HG02588 (cell line): Measurements from ENCODE around the gene ADO.
"Not testable (repeated sequence)": the region's sequence is repeated elsewhere in the genome, so short reads cannot be mapped to it uniquely, and the experiment has no call there.

Experiments
- ATAC-seq: cut with Tn5 transposase; IDR thresholded peaks from one replicate; pipeline ENCODE4 v1.9.1; 2021; ENCODE audit warnings: mild to moderate bottlenecking, moderate library complexity; ENCODE audit not compliant: unreplicated experiment

ADO gene

DNA sequence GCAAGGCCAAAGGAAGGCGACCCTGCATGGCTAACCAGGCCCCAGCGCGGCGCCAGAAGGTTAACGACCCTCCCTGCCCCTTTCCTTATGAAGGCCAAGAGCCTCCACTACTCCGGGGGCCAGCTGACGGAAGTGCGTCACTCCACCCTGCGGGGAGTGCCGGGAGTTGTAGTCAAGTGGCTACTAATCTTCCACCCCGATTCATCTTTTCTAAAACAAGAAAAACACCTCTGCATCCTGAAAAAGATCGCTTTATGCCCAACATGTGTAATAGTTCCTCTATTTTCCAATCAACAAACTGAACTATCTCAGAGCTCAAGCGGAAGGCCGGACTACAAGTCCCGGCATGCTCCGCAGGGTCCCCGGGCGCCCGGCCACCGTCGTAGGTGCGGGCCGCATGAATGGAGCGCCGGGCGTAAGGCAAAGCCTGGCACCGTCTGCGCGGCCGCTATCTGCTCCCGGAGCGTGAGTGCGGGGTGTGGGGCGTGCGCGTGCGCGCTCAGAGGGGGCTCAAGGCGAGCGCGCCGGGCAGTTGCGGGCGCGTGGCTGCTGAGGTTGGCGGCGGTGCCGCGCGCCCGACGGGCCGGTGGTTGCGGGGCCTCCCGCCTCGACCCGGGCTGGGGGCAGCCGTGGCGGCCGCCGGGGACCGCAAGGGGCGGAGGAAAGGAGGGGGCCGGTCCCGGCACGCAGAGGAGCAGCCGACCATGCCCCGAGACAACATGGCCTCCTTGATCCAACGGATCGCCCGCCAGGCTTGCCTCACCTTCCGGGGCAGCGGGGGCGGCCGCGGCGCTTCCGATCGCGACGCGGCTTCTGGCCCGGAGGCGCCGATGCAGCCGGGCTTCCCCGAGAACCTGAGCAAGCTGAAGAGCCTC lies at the start of gene ADO:
TSS of gene ADO (plus strand) at position 365 of the 875 bp plus-strand sequence. CDS start at position 705, 340 bp downstream.
- peak; percentile 87 for ATAC-seq

DNA sequence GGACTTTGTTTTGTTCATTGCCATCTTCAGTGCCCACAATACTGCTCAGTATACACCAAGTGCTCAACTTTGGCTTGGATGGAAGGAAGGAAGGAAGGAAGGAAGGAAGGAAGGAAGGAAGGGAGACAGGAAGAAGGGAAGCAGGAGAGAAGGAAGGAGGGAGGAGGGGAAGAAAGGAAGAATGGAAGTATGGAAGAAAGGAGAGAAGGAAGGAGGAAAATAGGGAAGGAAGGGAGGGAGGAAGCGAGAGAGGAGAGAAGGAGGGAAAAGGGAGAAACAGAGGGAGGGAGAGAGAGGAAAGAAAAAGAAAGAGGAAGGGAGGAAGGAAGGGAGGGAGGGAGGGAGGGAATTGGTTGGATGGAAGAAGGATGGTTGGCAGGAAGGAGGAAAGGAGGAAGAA lies 49.6 kb upstream of the ADO start:
- no peak for ATAC-seq

GRCh38 chr10:62755662-62756653 lies 48.6 kb upstream of the ADO start:
- no peak for ATAC-seq

DNA sequence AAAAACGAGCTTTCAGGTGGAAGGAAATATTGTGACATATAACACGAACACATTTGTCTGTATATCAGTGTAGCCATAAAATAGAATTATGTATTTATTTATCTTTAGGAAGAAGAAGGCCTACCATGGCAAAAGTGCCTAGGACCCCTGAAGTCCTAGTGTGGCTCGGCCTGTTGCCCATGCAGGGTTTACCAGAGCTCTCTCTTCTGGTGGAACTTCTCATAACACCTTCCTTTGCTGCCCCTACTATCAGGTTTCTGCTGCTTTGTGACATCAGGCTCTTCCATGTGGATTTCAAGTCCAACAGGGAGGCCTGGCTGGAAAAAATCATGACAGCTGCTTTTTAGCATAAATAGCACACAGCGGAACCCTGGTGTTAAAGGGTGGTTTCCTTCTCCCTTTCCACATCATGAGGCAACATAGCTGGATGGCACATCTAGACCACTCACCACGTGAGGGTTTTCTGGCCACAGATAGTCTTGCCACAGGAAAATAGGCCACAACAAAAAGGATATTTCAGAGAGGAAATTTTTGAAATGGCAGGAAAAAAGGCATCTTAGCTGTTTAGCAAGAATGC lies 44.8 kb upstream of the ADO start:
- no peak for ATAC-seq

GRCh38 chr10:62760401-62760800 lies 44.1 kb upstream of the ADO start:
- no peak for ATAC-seq

GRCh38 chr10:62761115-62761514 lies 43.4 kb upstream of the ADO start:
- ATAC-seq, result no peak

DNA sequence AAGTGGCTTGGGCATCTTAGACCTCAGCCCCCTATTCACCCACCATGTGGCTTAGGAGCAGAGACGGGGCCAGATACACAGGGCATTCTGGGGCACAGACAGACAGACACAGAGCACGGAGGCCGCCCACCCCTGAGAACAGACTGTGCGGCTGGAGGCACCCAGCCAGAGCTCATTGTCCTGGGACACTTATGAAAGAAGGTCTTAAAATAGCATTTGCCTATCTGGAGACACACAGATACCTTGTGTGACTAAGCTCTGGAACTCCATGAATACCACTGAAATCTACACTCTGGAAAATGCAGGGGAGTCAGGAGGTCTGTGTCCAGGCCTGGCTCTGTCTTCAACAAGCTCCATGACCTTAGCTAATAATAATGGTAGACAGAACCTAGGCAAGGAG lies 41.4 kb upstream of the ADO start:
- ATAC-seq, result no peak

DNA sequence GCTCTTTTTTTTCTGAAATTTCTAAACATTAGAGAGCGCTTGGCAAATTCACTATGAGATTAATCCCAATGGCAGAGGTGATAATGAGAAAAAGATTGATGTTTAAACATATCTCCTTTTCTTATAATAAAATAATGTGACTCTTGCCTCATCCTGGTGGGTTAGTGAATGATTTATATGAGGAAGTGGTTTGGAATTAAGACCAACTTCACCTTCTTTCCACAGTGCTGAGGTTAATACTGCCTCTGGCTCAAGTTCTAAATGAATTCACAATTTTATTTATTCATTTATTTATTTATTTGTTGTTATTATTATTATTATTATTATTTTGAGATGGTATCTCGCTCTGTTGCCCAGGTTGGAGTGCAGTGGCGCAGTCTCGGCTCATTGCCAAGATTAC lies 40.5 kb upstream of the ADO start:
- ATAC-seq, result no peak

DNA sequence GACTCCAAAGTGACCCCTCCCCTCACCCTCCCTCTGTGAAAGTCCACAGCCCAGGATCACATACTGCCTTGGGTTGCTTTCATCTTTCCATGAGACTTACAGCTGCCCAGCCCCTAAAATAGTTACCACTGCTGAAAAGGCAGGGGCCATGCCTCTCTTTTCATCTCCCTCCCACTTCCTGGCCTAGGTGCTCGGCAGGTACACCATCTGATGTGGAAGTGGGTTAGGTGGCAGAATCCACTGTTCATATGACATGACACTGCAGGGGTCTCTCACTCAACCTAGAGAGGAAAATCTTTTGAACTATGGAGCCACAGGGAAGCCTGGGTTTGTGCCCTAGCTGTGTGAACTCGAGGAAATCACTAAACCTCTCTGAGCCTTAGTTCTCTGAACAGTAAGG lies 38.8 kb upstream of the ADO start:
- no peak for ATAC-seq

DNA sequence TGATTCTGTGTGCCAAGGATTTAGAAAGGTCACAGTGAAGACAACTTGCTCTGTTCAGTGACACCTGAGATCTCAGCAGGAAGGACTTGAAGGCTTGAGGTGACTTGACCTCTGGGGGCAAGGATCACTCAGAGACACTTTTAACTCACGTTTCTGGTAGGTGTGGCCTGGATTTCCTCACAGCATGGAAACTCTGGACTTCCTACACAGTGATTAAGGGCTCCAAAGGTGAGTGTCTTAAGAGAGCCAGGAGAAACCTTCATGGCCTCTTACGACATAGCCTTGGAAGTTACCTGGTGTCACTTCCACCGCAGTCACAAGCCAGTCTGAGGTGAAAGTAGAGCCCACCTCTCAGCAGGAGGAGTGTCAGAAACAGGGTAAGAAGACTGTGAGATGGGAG lies 38.1 kb upstream of the ADO start:
- no peak for ATAC-seq

GRCh38 chr10:62769574-62770242 lies 34.8 kb upstream of the ADO start:
- peak; percentile 78 for ATAC-seq

GRCh38 chr10:62772186-62772974 lies 32.1 kb upstream of the ADO start:
- no peak for ATAC-seq

GRCh38 chr10:62778125-62778524 lies 26.4 kb upstream of the ADO start:
- peak; percentile 43 for ATAC-seq

DNA sequence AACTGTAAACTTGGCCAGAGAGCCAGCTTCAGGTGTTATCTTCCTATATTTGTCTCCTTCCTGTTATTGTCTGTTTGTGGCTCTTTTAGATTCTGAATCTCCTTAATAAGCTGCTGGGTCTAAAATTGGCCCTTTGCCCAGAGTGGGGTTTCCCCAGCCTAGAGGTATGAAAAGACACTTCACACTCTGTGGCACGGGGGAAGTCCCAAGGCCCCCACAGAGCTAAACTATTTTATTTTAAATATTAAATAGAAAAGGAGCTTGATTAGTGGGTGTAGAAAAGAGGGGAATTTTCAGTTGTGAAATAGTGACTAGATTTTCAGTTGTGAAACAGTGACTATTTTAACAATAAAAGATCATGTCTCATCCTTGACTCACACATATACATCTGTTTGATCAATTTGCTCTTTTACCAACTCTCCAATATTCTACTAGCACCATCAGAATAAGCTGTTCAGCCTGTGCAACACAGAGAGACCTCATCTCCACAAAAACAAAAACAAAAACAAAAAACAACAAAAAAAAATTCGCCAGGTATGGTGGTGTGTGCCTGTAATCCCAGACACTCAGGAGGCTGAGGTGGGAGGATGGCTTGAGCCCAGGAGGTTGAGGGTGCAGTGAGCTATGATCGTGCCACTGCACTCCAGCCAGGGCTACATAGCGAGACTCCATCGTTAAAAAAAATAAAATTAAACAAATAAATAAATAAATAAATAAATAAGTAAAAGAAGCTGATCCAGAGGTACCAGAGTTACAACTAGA lies 24.9 kb upstream of the ADO start:
- ATAC-seq, result peak; percentile 90

GRCh38 chr10:62784537-62784936 lies 20.0 kb upstream of the ADO start:
- ATAC-seq, result not testable (repeated sequence)

DNA sequence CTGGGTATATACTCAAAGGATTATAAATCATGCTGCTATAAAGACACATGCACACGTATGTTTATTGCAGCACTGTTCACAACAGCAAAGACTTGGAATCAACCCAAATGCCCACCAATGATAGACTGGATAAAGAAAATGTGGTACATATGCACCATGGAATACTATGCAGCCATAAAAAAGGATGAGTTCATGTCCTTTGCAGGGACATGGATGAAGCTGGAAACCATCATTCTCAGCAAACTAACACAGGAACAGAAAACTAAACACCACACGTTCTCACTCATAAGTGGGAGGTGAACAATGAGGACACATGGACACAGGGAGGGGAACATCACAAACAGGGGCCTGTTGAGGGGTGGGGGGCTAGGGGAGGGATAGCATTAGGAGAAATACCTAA lies 16.2 kb upstream of the ADO start:
- not testable (repeated sequence) for ATAC-seq

DNA sequence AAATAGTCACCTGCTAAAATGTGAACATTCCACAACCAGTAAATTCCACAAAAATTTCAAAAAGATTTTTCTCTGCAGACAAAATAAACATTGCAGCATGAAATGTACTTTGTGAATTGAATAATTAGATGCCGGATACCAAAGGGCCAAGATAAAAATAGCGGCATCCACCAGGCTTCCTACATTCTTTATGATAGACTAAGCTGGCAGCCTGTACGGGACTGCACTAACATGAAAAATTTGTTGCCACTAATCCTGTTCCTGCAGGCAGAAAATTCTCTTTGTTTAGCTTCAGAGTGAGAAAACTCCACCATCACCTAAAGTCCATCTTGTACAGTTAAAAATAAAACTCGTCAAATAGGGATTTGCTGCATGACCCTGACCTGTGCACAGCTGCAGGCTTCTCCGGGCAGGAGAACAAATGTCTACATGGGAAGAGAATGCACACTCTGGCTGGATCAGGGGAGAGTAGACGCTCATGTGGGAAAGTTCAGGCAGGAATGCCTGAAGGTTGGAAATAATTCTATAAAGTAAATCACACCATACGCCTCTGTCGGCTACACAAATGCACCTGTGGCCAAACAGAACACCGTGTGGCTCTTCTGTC lies 15.6 kb upstream of the ADO start:
- ATAC-seq, result no peak

DNA sequence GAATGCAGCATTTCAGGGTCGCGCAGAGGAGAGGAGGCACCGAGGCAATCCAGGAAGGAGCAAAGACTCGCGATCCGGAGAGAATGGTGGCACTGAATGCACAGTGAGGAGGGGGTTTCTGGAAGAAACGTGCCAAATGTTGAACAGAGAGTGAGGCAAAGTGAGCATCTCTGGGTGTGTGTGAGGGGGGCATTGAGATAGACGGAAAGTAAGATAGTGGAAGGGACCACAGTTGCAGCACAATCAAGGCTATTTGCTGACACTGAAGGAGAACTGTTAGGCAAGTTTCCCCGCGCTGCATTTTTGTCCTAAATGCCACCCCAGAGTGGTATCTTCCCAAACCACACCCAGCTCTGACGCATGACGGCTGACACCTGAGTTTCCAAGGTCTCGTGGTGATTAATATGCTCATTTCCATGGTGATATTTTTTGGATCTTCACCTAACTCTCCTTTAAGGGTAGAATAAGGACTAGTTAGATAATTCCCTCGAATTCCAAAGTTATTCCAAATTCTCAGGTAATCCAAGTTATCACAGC lies 14.4 kb upstream of the ADO start:
- no peak for ATAC-seq

GRCh38 chr10:62790571-62790970 lies 13.9 kb upstream of the ADO start:
- ATAC-seq, result no peak
